Measurements from ENCODE around the gene OR1N2.

OR1N2 gene

DNA sequence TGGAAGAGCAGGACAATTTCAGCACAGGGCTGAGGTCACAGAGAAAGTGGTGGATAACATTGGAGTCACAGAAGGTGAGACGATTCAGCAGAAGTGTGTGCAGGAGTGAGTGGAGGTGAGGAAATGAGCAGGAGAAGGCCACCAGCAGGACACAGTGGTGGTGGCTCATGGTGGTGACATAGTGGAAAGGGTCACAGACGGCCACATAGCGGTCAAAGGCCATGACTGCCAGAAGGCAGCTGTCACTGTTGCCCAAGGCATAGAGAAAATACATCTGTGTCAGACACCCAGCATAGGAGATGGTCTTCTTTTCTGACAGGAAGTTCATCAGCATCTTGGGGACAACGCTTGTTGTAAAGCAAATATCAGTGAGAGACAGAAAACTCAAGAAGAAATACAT, 15.0 kb downstream of the OR1N2 start:
- Histone ChIP-seq H3K4me3 (ENCODE audit: low read length in 2 of 2) (no peak overlapping the region), H4K8ac (ENCODE audit: low read depth, low read length) (no peak overlapping the region), H2BK5ac (ENCODE audit: low read length) (no peak overlapping the region), H2AFZ (ENCODE audit: low read length) (no peak overlapping the region), H3K4me1 (ENCODE audit: control insufficient read depth in 2 of 2, insufficient read depth in 1 of 2, low read depth in 1 of 2, low read length in 2 of 2) (no peaks in the 10 kb centered on the region), H3K23ac (ENCODE audit: low read depth, low read length, poor library complexity) (no peak overlapping the region), H3K36me3 (replicated peaks in 1 of 2; ENCODE audit: control insufficient read depth in 2 of 2, insufficient read depth in 2 of 2, low read length in 2 of 2) (no peaks in the 10 kb centered on the region), H3K18ac (ENCODE audit: low read length) (no peak overlapping the region), H2BK15ac (ENCODE audit: low read length) (no peak overlapping the region), H3K4me2 (ENCODE audit: insufficient read depth, low read length, poor library complexity, severe bottlenecking) (no peak overlapping the region), H3K27ac (replicated peaks; ENCODE audit: low read length) (no peak overlapping the region), H3K27me3 (ENCODE audit: control insufficient read depth in 3 of 3, insufficient read depth in 3 of 3, low read depth in 1 of 3, low read length in 3 of 3) (no peaks in the 10 kb centered on the region), H3K9ac (ENCODE audit: low read depth, low read length, poor library complexity) (no peak overlapping the region), H3K9me3 (replicated peaks in 1 of 2; ENCODE audit: control insufficient read depth in 2 of 2, insufficient read depth in 1 of 2, low read depth in 1 of 2, low read length in 2 of 2) (peaks cover 0 to 26% of the 10 kb centered on the region in 2 donors), H3K79me1 (ENCODE audit: low read depth, low read length) (no peaks in the 10 kb centered on the region), H3K14ac (ENCODE audit: low read length) (no peak overlapping the region), H2BK12ac (ENCODE audit: low read length) (no peak overlapping the region), H3K4ac (ENCODE audit: low read length) (no peak overlapping the region), H4K91ac (ENCODE audit: low read depth, low read length, poor library complexity) (no peak overlapping the region), H2AK5ac (ENCODE audit: low read depth, low read length) (no peak overlapping the region), H2BK120ac (ENCODE audit: low read depth, low read length) (no peak overlapping the region)
- DNase-seq (ENCODE audit: low spot score): no peak
- no CpG with 5 or more reads among the region's 4 CpGs for WGBS, 2 donors (ENCODE audit: extremely low coverage in 2 of 2, insufficient read length in 2 of 2, insufficient replicate concordance in 1 of 2)

DNA sequence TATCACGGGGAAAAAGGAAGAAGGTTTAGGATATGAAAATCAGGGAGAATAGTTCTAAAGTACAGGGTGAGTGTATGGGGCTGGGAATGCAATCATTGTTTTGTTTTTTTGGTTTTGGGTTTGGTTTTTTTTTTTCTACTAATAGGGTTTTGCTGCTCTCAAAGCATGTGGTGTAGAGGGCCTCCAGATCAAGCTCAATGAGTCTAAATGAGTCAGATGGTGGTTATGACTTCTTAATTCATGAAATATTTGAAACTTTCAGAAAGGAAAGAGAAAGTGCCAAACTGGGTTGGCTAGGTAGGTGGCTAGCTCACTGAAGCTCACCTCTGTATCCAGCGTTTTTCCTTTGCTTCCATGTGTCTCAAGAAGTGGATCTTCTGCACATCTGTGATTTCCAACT, 19.5 kb downstream of the OR1N2 start:
- Histone ChIP-seq H3K79me1 (ENCODE audit: low read depth, low read length) (no peaks in the 10 kb centered on the region), H2BK15ac (ENCODE audit: low read length) (no peak overlapping the region), H4K91ac (ENCODE audit: low read depth, low read length, poor library complexity) (no peak overlapping the region), H4K8ac (ENCODE audit: low read depth, low read length) (no peak overlapping the region), H3K18ac (ENCODE audit: low read length) (no peak overlapping the region), H3K27ac (replicated peaks; ENCODE audit: low read length) (no peak overlapping the region), H3K23ac (ENCODE audit: low read depth, low read length, poor library complexity) (no peak overlapping the region), H2BK120ac (ENCODE audit: low read depth, low read length) (no peak overlapping the region), H2AFZ (ENCODE audit: low read length) (no peak overlapping the region), H3K4me1 (ENCODE audit: control insufficient read depth in 2 of 2, insufficient read depth in 1 of 2, low read depth in 1 of 2, low read length in 2 of 2) (no peaks in the 10 kb centered on the region), H3K9ac (ENCODE audit: low read depth, low read length, poor library complexity) (no peak overlapping the region), H3K9me3 (replicated peaks in 1 of 2; ENCODE audit: control insufficient read depth in 2 of 2, insufficient read depth in 1 of 2, low read depth in 1 of 2, low read length in 2 of 2) (peaks cover 0 to 20% of the 10 kb centered on the region in 2 donors), H3K14ac (ENCODE audit: low read length) (no peak overlapping the region), H2AK5ac (ENCODE audit: low read depth, low read length) (no peak overlapping the region), H3K4ac (ENCODE audit: low read length) (no peak overlapping the region), H2BK5ac (ENCODE audit: low read length) (no peak overlapping the region), H3K4me2 (ENCODE audit: insufficient read depth, low read length, poor library complexity, severe bottlenecking) (no peak overlapping the region), H3K36me3 (replicated peaks in 1 of 2; ENCODE audit: control insufficient read depth in 2 of 2, insufficient read depth in 2 of 2, low read length in 2 of 2) (no peaks in the 10 kb centered on the region), H3K27me3 (ENCODE audit: control insufficient read depth in 3 of 3, insufficient read depth in 3 of 3, low read depth in 1 of 3, low read length in 3 of 3) (no peaks in the 10 kb centered on the region), H3K4me3 (ENCODE audit: low read length in 2 of 2) (no peak overlapping the region), H2BK12ac (ENCODE audit: low read length) (no peak overlapping the region)
- no peak for DNase-seq (ENCODE audit: low spot score)
- no CpG with 5 or more reads among the region's 2 CpGs for WGBS, 2 donors (ENCODE audit: extremely low coverage in 2 of 2, insufficient read length in 2 of 2, insufficient replicate concordance in 1 of 2)

DNA sequence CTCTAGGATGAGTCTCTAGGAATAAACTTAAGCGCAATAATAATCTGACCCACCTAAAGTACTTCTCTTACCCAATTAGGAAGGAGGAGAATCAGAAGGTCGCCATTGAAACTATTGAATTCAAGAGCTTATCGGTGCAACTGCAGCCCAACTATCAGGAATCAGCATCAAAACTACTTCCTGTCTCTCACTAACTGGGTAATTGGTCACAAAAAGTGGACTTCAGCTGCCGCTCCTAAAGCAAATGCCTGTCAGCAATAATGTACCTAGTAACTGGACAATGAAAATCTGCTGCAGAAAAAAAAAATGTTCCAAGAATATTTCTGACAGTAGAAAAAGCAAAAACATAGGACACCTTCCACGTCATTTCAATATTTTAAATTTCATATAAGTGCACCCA, 27.0 kb downstream of the OR1N2 start:
- Histone ChIP-seq H2BK12ac (ENCODE audit: low read length) (no peak overlapping the region), H3K4ac (ENCODE audit: low read length) (no peak overlapping the region), H3K9me3 (replicated peaks in 1 of 2; ENCODE audit: control insufficient read depth in 2 of 2, insufficient read depth in 1 of 2, low read depth in 1 of 2, low read length in 2 of 2) (peaks cover 0 to 1% of the 10 kb centered on the region in 2 donors), H3K9ac (ENCODE audit: low read depth, low read length, poor library complexity) (no peak overlapping the region), H2BK5ac (ENCODE audit: low read length) (no peak overlapping the region), H3K36me3 (replicated peaks in 1 of 2; ENCODE audit: control insufficient read depth in 2 of 2, insufficient read depth in 2 of 2, low read length in 2 of 2) (no peaks in the 10 kb centered on the region), H2BK15ac (ENCODE audit: low read length) (no peak overlapping the region), H2AFZ (ENCODE audit: low read length) (no peak overlapping the region), H3K27me3 (ENCODE audit: control insufficient read depth in 3 of 3, insufficient read depth in 3 of 3, low read depth in 1 of 3, low read length in 3 of 3) (no peaks in the 10 kb centered on the region), H3K4me1 (ENCODE audit: control insufficient read depth in 2 of 2, insufficient read depth in 1 of 2, low read depth in 1 of 2, low read length in 2 of 2) (no peaks in the 10 kb centered on the region), H3K14ac (ENCODE audit: low read length) (no peak overlapping the region), H3K18ac (ENCODE audit: low read length) (no peak overlapping the region), H3K4me3 (ENCODE audit: low read length in 2 of 2) (no peak overlapping the region), H2AK5ac (ENCODE audit: low read depth, low read length) (no peak overlapping the region), H4K8ac (ENCODE audit: low read depth, low read length) (no peak overlapping the region), H3K4me2 (ENCODE audit: insufficient read depth, low read length, poor library complexity, severe bottlenecking) (no peak overlapping the region), H3K79me1 (ENCODE audit: low read depth, low read length) (no peaks in the 10 kb centered on the region), H3K23ac (ENCODE audit: low read depth, low read length, poor library complexity) (no peak overlapping the region), H3K27ac (replicated peaks; ENCODE audit: low read length) (no peak overlapping the region), H2BK120ac (ENCODE audit: low read depth, low read length) (no peak overlapping the region), H4K91ac (ENCODE audit: low read depth, low read length, poor library complexity) (no peak overlapping the region)
- no CpG with 5 or more reads among the region's 5 CpGs for WGBS, 2 donors (ENCODE audit: extremely low coverage in 2 of 2, insufficient read length in 2 of 2, insufficient replicate concordance in 1 of 2)
- no peak for DNase-seq (ENCODE audit: low spot score)

DNA sequence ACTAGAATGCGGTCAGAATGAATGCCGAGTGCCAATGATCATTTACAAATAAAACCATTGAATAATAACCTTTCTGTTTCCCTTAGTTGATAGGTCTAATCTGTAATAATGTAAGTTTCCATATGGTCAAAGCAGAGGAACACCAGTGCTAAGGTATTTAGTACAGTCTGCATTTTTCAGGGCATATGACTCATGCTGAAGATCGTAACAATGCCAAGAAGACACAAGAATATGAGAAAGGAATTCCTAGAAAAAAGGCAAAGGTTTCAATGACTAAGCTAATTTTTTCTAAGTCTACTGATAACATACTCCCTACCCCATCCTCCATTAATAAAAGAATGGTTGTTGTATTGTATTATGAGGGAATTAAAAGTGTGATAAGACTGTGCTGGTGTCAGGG, 27.4 kb downstream of the OR1N2 start:
- H3K9ac ChIP-seq (ENCODE audit: low read depth, low read length, poor library complexity): no peak overlapping the region
- H2BK120ac ChIP-seq (ENCODE audit: low read depth, low read length): no peak overlapping the region
- H4K8ac ChIP-seq (ENCODE audit: low read depth, low read length): no peak overlapping the region
- H3K4me3 ChIP-seq (ENCODE audit: low read length in 2 of 2): no peak overlapping the region
- no peak overlapping the region for H4K91ac ChIP-seq (ENCODE audit: low read depth, low read length, poor library complexity)
- H2BK12ac ChIP-seq (ENCODE audit: low read length): no peak overlapping the region
- H3K23ac ChIP-seq (ENCODE audit: low read depth, low read length, poor library complexity): no peak overlapping the region
- H3K9me3 ChIP-seq (replicated peaks in 1 of 2; ENCODE audit: control insufficient read depth in 2 of 2, insufficient read depth in 1 of 2, low read depth in 1 of 2, low read length in 2 of 2): peaks cover 0 to 1% of the 10 kb centered on the region in 2 donors
- no peaks in the 10 kb centered on the region for H3K79me1 ChIP-seq (ENCODE audit: low read depth, low read length)
- no peaks in the 10 kb centered on the region for H3K27me3 ChIP-seq (ENCODE audit: control insufficient read depth in 3 of 3, insufficient read depth in 3 of 3, low read depth in 1 of 3, low read length in 3 of 3)
- H2BK15ac ChIP-seq (ENCODE audit: low read length): no peak overlapping the region
- WGBS, 2 donors (ENCODE audit: extremely low coverage in 2 of 2, insufficient read length in 2 of 2, insufficient replicate concordance in 1 of 2): no CpG with 5 or more reads among the region's 3 CpGs
- no peaks in the 10 kb centered on the region for H3K36me3 ChIP-seq (replicated peaks in 1 of 2; ENCODE audit: control insufficient read depth in 2 of 2, insufficient read depth in 2 of 2, low read length in 2 of 2)
- no peak overlapping the region for H2BK5ac ChIP-seq (ENCODE audit: low read length)
- no peak overlapping the region for H3K4me2 ChIP-seq (ENCODE audit: insufficient read depth, low read length, poor library complexity, severe bottlenecking)
- H2AFZ ChIP-seq (ENCODE audit: low read length): no peak overlapping the region
- no peak overlapping the region for H3K14ac ChIP-seq (ENCODE audit: low read length)
- no peak overlapping the region for H3K27ac ChIP-seq (replicated peaks; ENCODE audit: low read length)
- no peak overlapping the region for H3K18ac ChIP-seq (ENCODE audit: low read length)
- H2AK5ac ChIP-seq (ENCODE audit: low read depth, low read length): no peak overlapping the region
- DNase-seq (ENCODE audit: low spot score): no peak
- H3K4me1 ChIP-seq (ENCODE audit: control insufficient read depth in 2 of 2, insufficient read depth in 1 of 2, low read depth in 1 of 2, low read length in 2 of 2): no peaks in the 10 kb centered on the region
- H3K4ac ChIP-seq (ENCODE audit: low read length): no peak overlapping the region

All from neuronal stem cell (in vitro differentiated cells).